Measurements from ENCODE around the gene FLNC.

DNA sequence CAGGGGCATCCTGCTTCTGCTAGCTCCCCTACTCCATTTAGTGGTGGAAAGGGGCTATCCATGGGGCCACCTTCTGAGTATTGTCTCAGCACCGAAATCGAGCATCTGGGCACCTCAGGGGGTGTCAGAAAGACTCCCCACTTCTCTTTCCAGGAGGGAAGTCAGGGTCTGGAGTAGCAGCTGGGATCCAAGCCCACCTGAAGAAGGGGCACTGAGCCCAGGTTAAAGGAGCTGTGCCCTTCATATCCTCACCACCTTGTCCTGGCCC is 2.6 kb downstream of the FLNC start:
- TF ChIP-seq ZNF225 (CRISPR knock-in tag; IDR thresholded peaks at IDR 0.05) (no peak), HNRNPL (IDR thresholded peaks at IDR 0.05; ENCODE audit: low read depth, low read length) (no peak), ZMYM3 (CRISPR knock-in tag; IDR thresholded peaks at IDR 0.05) (no peak), NFRKB (IDR thresholded peaks at IDR 0.05) (no peak), MAFF (IDR thresholded peaks at IDR 0.05; ENCODE audit: low read depth, low read length) (no peak), EZH2 (conservative IDR thresholded peaks at IDR 0.05; ENCODE audit: low read depth, low read length) (no peak), GTF2F1 (IDR thresholded peaks at IDR 0.05; ENCODE audit: low read length) (no peak), ZNF564 (CRISPR knock-in tag; IDR thresholded peaks at IDR 0.05) (no peak), HMG20B (CRISPR knock-in tag; conservative IDR thresholded peaks at IDR 0.05) (no peak), HOXA7 (CRISPR knock-in tag; IDR thresholded peaks at IDR 0.05) (no peak)
- TF ChIP-seq, protein P1, sequence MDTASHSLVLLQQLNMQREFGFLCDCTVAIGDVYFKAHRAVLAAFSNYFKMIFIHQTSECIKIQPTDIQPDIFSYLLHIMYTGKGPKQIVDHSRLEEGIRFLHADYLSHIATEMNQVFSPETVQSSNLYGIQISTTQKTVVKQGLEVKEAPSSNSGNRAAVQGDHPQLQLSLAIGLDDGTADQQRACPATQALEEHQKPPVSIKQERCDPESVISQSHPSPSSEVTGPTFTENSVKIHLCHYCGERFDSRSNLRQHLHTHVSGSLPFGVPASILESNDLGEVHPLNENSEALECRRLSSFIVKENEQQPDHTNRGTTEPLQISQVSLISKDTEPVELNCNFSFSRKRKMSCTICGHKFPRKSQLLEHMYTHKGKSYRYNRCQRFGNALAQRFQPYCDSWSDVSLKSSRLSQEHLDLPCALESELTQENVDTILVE (CRISPR knock-in tag; IDR thresholded peaks at IDR 0.05) = no peak
- TF ChIP-seq, protein P2, sequence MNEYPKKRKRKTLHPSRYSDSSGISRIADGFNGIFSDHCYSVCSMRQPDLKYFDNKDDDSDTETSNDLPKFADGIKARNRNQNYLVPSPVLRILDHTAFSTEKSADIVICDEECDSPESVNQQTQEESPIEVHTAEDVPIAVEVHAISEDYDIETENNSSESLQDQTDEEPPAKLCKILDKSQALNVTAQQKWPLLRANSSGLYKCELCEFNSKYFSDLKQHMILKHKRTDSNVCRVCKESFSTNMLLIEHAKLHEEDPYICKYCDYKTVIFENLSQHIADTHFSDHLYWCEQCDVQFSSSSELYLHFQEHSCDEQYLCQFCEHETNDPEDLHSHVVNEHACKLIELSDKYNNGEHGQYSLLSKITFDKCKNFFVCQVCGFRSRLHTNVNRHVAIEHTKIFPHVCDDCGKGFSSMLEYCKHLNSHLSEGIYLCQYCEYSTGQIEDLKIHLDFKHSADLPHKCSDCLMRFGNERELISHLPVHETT (CRISPR knock-in tag; conservative IDR thresholded peaks at IDR 0.05) = no peak
